H1 (cell line): Measurements from ENCODE around the gene PHACTR2. TPM values are rescaled to one million over a fixed set of nuclear protein-coding genes. Genes with fewer than 3 reads are reported as not detected.

Source experiments
- CTCF ChIA-PET: fragments of 300-600 bp; sonication (Branson Sonifier 250); formaldehyde crosslinking; loops from one replicate; lab custom pipeline; 2021; ENCODE audit not compliant: partially characterized antibody; lab: Charles Lee
- POLR2A ChIA-PET: fragments of 300-600 bp; sonication (Branson Sonifier 250); formaldehyde crosslinking; loops from one replicate; lab custom pipeline; 2021; ENCODE audit warnings: inconsistent platforms; ENCODE audit not compliant: partially characterized antibody; lab: Charles Lee
- DNase-seq, 2 experiments: peaks; one replicate each; pipeline versions ENCODE4 v3.0.0 to v3.0.0-alpha.2; 2010 to 2022; ENCODE audit warnings: low spot score in 2 of 2, low read depth in 1 of 2, mixed read lengths in 1 of 2
- FAIRE-seq: peaks from 2 replicates; lab custom pipeline; 2011; peaks lifted over from hg19 to GRCh38; lab: Jason Lieb, UNC
- H2AFZ ChIP-seq: 2 replicates; pipeline ENCODE4 v1.8.1; 2012; ENCODE audit warnings: low read length, inconsistent platforms
- H2AK5ac ChIP-seq: 2 replicates; pipeline ENCODE4 v1.6.1; 2013; ENCODE audit warnings: low read depth, low read length
- H2BK120ac ChIP-seq: replicated peaks from 2 replicates; pipeline ENCODE3; 2013; ENCODE audit warnings: low read depth, low read length, inconsistent platforms
- H2BK12ac ChIP-seq: 2 replicates; pipeline ENCODE4 v1.6.1; 2013; ENCODE audit warnings: low read depth, low read length
- H2BK15ac ChIP-seq: 2 replicates; pipeline ENCODE4 v1.6.1; 2013; ENCODE audit warnings: low read length
- H2BK20ac ChIP-seq: 2 replicates; pipeline ENCODE4 v1.6.1; 2013; ENCODE audit warnings: low read length
- H2BK5ac ChIP-seq: 2 replicates; pipeline ENCODE4 v1.6.1; 2013; ENCODE audit warnings: low read depth, low read length
- H3K14ac ChIP-seq: 2 replicates; pipeline ENCODE4 v1.6.1; 2013; ENCODE audit warnings: inconsistent platforms; ENCODE audit not compliant: insufficient read length
- H3K18ac ChIP-seq: 2 replicates; pipeline ENCODE4 v1.6.1; 2013; ENCODE audit warnings: low read length; ENCODE audit errors: extremely low read depth
- H3K23ac ChIP-seq: 2 replicates; pipeline ENCODE4 v1.6.1; 2013; ENCODE audit warnings: inconsistent platforms; ENCODE audit not compliant: insufficient read length
- H3K23me2 ChIP-seq: 2 replicates; pipeline ENCODE4 v1.6.1; 2013; ENCODE audit warnings: low read depth, low read length
- H3K27ac ChIP-seq: 2 replicates; pipeline ENCODE4 v1.6.1; 2011; ENCODE audit warnings: low read depth, low read length, inconsistent platforms
- H3K27me3 ChIP-seq, 4 experiments: replicated peaks in 1 of 4; 1 replicate in 1 of 4; 2 replicates in 3 of 4; pipeline versions ENCODE4 v1.6.1 to v1.8.1; 2011 to 2013; ENCODE audit warnings: low read length in 3 of 4, mild to moderate bottlenecking in 3 of 4, inconsistent platforms in 2 of 4, mixed read lengths in 2 of 4, moderate library complexity in 1 of 4; ENCODE audit not compliant: control insufficient read depth in 3 of 4, insufficient read depth in 3 of 4; ENCODE audit errors: extremely low read depth in 1 of 4
- H3K36me3 ChIP-seq, 4 experiments: 2 replicates each; pipeline versions ENCODE4 v1.6.1 to v1.8.1; 2011 to 2013; ENCODE audit warnings: mild to moderate bottlenecking in 4 of 4, low read length in 3 of 4, moderate library complexity in 2 of 4, control low read depth in 1 of 4, inconsistent platforms in 1 of 4; ENCODE audit not compliant: insufficient read depth in 4 of 4, control insufficient read depth in 2 of 4
- H3K4ac ChIP-seq: replicated peaks from 2 replicates; pipeline ENCODE3; 2013; ENCODE audit warnings: low read length, low read depth, mixed read lengths, inconsistent platforms; ENCODE audit not compliant: insufficient read length
- H3K4me1 ChIP-seq, 4 experiments: replicated peaks in 1 of 4; 1 replicate in 1 of 4; 2 replicates in 3 of 4; pipeline versions ENCODE4 v1.6.1 to v1.8.1; 2011 to 2013; ENCODE audit warnings: low read length in 3 of 4, inconsistent platforms in 2 of 4, mixed read lengths in 1 of 4; ENCODE audit not compliant: insufficient read depth in 4 of 4, control insufficient read depth in 3 of 4
- H3K4me2 ChIP-seq, 2 experiments: 2 replicates each; pipeline versions ENCODE4 v1.6.1 to v1.8.1; 2011 to 2013; ENCODE audit warnings: low read depth in 2 of 2, low read length in 2 of 2, control low read depth in 1 of 2, inconsistent platforms in 1 of 2, mild to moderate bottlenecking in 1 of 2; ENCODE audit not compliant: insufficient read depth in 1 of 2
- H3K4me3 ChIP-seq, 4 experiments: fragments of 200-600, 300-600 bp in 1 of 4; sonication (generic), shearing (Covaris generic), sonication (Bioruptor Twin) in 1 of 4; 2 replicates each; pipeline versions ENCODE4 v1.5.1 to v1.8.1; 2011 to 2016; ENCODE audit warnings: low read length in 4 of 4, low read depth in 3 of 4, control low read depth in 2 of 4, inconsistent platforms in 2 of 4, mild to moderate bottlenecking in 2 of 4, mixed read lengths in 1 of 4, moderate library complexity in 1 of 4; ENCODE audit not compliant: insufficient read depth in 2 of 4; ENCODE audit errors: extremely low read depth in 1 of 4
- H3K56ac ChIP-seq: replicated peaks from 2 replicates; pipeline ENCODE3; 2013; ENCODE audit warnings: low read depth, mild to moderate bottlenecking, mixed read lengths, low read length, inconsistent platforms; ENCODE audit not compliant: insufficient read length
- H3K79me1 ChIP-seq: 2 replicates; pipeline ENCODE4 v1.6.1; 2013; ENCODE audit warnings: low read depth, low read length, control low read depth
- H3K79me2 ChIP-seq, 2 experiments: 2 replicates each; pipeline versions ENCODE4 v1.6.1 to v1.8.1; 2012 to 2013; ENCODE audit warnings: low read length in 2 of 2, mild to moderate bottlenecking in 2 of 2, inconsistent platforms in 1 of 2; ENCODE audit not compliant: insufficient read depth in 2 of 2, control insufficient read depth in 1 of 2
- H3K9ac ChIP-seq, 4 experiments: replicated peaks in 1 of 4; 1 replicate in 1 of 4; 2 replicates in 3 of 4; pipeline versions ENCODE4 v1.6.1 to v1.8.1; 2011 to 2013; ENCODE audit warnings: low read depth in 3 of 4, low read length in 3 of 4, control low read depth in 2 of 4, mild to moderate bottlenecking in 2 of 4, moderate library complexity in 2 of 4, inconsistent platforms in 1 of 4; ENCODE audit errors: extremely low read depth in 1 of 4
- H3K9me3 ChIP-seq, 2 experiments: 2 replicates each; pipeline versions ENCODE4 v1.6.1 to v1.8.1; 2012 to 2013; ENCODE audit warnings: mild to moderate bottlenecking in 2 of 2, moderate library complexity in 2 of 2, control low read depth in 1 of 2, inconsistent platforms in 1 of 2, low read depth in 1 of 2, low read length in 1 of 2, mixed read lengths in 1 of 2; ENCODE audit not compliant: insufficient read depth in 2 of 2
- H4K20me1 ChIP-seq, 2 experiments: replicated peaks in 1 of 2; 2 replicates each; pipeline versions ENCODE3 to v1.8.1; 2011 to 2013; ENCODE audit warnings: inconsistent platforms in 2 of 2, low read length in 2 of 2, mild to moderate bottlenecking in 1 of 2; ENCODE audit not compliant: insufficient read depth in 2 of 2, control insufficient read depth in 1 of 2
- H4K5ac ChIP-seq: 2 replicates; pipeline ENCODE4 v1.6.1; 2013; ENCODE audit warnings: low read length, low read depth, mixed read lengths, inconsistent platforms; ENCODE audit not compliant: insufficient read length
- H4K8ac ChIP-seq: 2 replicates; pipeline ENCODE4 v1.8.0; 2013; ENCODE audit warnings: mild to moderate bottlenecking, moderate library complexity, low read length, inconsistent platforms; ENCODE audit not compliant: insufficient read depth; ENCODE audit errors: extremely low read depth
- H4K91ac ChIP-seq: replicated peaks from 2 replicates; pipeline ENCODE3; 2013; ENCODE audit warnings: low read length, mixed read lengths, inconsistent platforms; ENCODE audit not compliant: insufficient read length
- KDM4A ChIP-seq: IDR thresholded peaks from one replicate; pipeline ENCODE4 v1.7.1; 2012; ENCODE audit warnings: low read depth, mild to moderate bottlenecking, moderate library complexity, low read length, inconsistent platforms; ENCODE audit not compliant: severe bottlenecking
- YY1 ChIP-seq: IDR thresholded peaks from 2 replicates; pipeline ENCODE4 v1.6.1; 2011; ENCODE audit warnings: low read depth, mild to moderate bottlenecking, low read length
- WGBS, 2 experiments: shearing (Covaris generic) in 1 of 2; methylation state at CpG; one replicate each; pipeline versions ENCODE4 v1.1.6 to v1.1.7; 2013 to 2015; ENCODE audit warnings: low lambda C conversion rate in 2 of 2, mixed read lengths in 2 of 2, inconsistent platforms in 1 of 2, low coverage in 1 of 2, missing lambda C conversion rate in 1 of 2; ENCODE audit not compliant: insufficient replicate concordance in 2 of 2, insufficient coverage in 1 of 2, insufficient read length in 1 of 2; ENCODE audit errors: extremely low coverage in 1 of 2, missing lambda C conversion rate in 1 of 2; 5-methylcytosine and 5-hydroxymethylcytosine counted together
- polyA plus RNA-seq, 7 experiments: library from polyadenylated mRNA; depleted of rRNA in 3 of 7; stranded (reverse) in 5 of 7; unstranded in 2 of 7; fragments of >200 nt in 5 of 7; fragments of 200-250 nt in 2 of 7; gene quantifications; 1 replicate in 5 of 7; 2 replicates in 1 of 7; 4 replicates in 1 of 7; pipeline versions ENCODE4 v1.2.1 to v1.2.3, GENCODE V29; 2011 to 2013; ENCODE audit warnings: missing spikeins in 2 of 7, mixed read lengths in 2 of 7
- total RNA-seq: library from RNA; stranded (reverse); fragmentation: NEBNext Ultra II Directional; extraction: Animal tissue kit (Norgen Biotek cat#: 25700); gene quantifications from 2 replicates; pipeline ENCODE4 v1.2.1, GENCODE V29; 2021

Gene PHACTR2
- total and polyA plus RNA-seq, 2 of the 8 experiments (the other 6 are each of a cell fraction or from before 2014, with no cell fraction given) = 16.9 to 131 TPM

GRCh38 chr6:143804835-143805239 is 127.1 kb downstream of the PHACTR2 start:
- Histone ChIP-seq H4K91ac (no peak overlapping the region), H3K4me2 (no peak overlapping the region), H2BK20ac (no peak overlapping the region), H3K9ac (no peak overlapping the region), H2BK120ac (no peak overlapping the region), H3K27me3 (no peaks in the 10 kb centered on the region), H4K20me1 (no peaks in the 10 kb centered on the region), H2BK5ac (no peak overlapping the region), H3K14ac (no peak overlapping the region), H3K36me3 (peaks cover 0 to 28% (median 15%) of the 10 kb centered on the region in 4 experiments; a peak in 7 of 8 replicates), H2BK12ac (no peak overlapping the region), H3K9me3 (0 out of 4 replicates have a peak, but pooled peaks cover 0 to 2% of the 10 kb centered on the region in 2 experiments), H3K79me2 (no peaks in the 10 kb centered on the region), H2AK5ac (no peak overlapping the region), H2BK15ac (no peak overlapping the region), H3K4ac (no peak overlapping the region), H3K4me1 (peaks cover 0 to 6% (median 3%) of the 10 kb centered on the region in 4 experiments; a peak in 5 of 7 replicates), H3K23ac (no peak overlapping the region), H3K56ac (no peak overlapping the region), H4K8ac (no peak overlapping the region), H3K79me1 (no peaks in the 10 kb centered on the region), H3K23me2 (no peaks in the 10 kb centered on the region), H2AFZ (no peak overlapping the region), H3K18ac (no peak overlapping the region), H3K4me3 (no peak overlapping the region), H3K27ac (no peak overlapping the region), H4K5ac (no peak overlapping the region)
- no peak for TF ChIP-seq YY1
- no peak for TF ChIP-seq KDM4A
- POLR2A ChIA-PET = no interaction called here
- CTCF ChIA-PET = no interaction called here
- DNase-seq (no peak), FAIRE-seq (no peak)
- WGBS, 2 experiments = 79% methylated on average over 4 of the region's 4 CpGs; no CpG with 5 or more reads in 1 of the 2 experiments
